Neural cell (in vitro differentiated cells): ENCODE results near the gene COL25A1. TPM values are rescaled to one million over a fixed set of nuclear protein-coding genes. Genes with fewer than 3 reads are reported as not detected.

ENCODE experiments used
- H2AFZ ChIP-seq: fragments of 200-600, 300-800 bp; sonication (generic), shearing (Covaris generic); 2 replicates; pipeline ENCODE4 v1.6.0; 2014; ENCODE audit warnings: low read depth, mild to moderate bottlenecking, antibody characterized with exemption, low read length, moderate library complexity
- H3F3A ChIP-seq: fragments of 200-600 bp; shearing (Covaris generic); 2 replicates; pipeline ENCODE4 v1.6.1; 2016; ENCODE audit warnings: mild to moderate bottlenecking, moderate library complexity, mixed read lengths, antibody characterized with exemption, low read length; ENCODE audit not compliant: insufficient read depth, poor library complexity, severe bottlenecking
- H3K27ac ChIP-seq: fragments of 200-600, 300-800 bp; sonication (generic), shearing (Covaris generic); 2 replicates; pipeline ENCODE4 v1.5.1; 2014; ENCODE audit warnings: mild to moderate bottlenecking, low read length, moderate library complexity
- H3K27me3 ChIP-seq: fragments of 300-800, 200-600 bp; sonication (generic), shearing (Covaris generic); 2 replicates; pipeline ENCODE4 v1.6.0; 2014; ENCODE audit warnings: mild to moderate bottlenecking, low read depth, low read length, moderate library complexity; ENCODE audit not compliant: insufficient read depth
- H3K36me3 ChIP-seq: fragments of 300-800, 200-600 bp; sonication (generic), shearing (Covaris generic); 2 replicates; pipeline ENCODE4 v1.5.1; 2014; ENCODE audit warnings: mild to moderate bottlenecking, antibody characterized with exemption, low read length, moderate library complexity; ENCODE audit not compliant: insufficient read depth
- H3K4me2 ChIP-seq: fragments of 300-800, 200-600 bp; sonication (generic), shearing (Covaris generic); 2 replicates; pipeline ENCODE4 v1.6.0; 2014; ENCODE audit warnings: mild to moderate bottlenecking, low read length
- H3K4me3 ChIP-seq: fragments of 300-800, 200-600 bp; sonication (generic), shearing (Covaris generic); 2 replicates; pipeline ENCODE4 v1.5.1; 2014; ENCODE audit warnings: mild to moderate bottlenecking, low read length, moderate library complexity
- H3K79me2 ChIP-seq: fragments of 200-600 bp; shearing (Covaris generic); replicated peaks from 2 replicates; pipeline ENCODE4 v1.6.0; 2014; ENCODE audit warnings: mild to moderate bottlenecking, low read length, moderate library complexity; ENCODE audit not compliant: insufficient read depth
- H3K9ac ChIP-seq: fragments of 300-800, 200-600 bp; sonication (generic), shearing (Covaris generic); 2 replicates; pipeline ENCODE4 v1.6.1; 2016; ENCODE audit warnings: mild to moderate bottlenecking, low read length, mixed read lengths
- H3K9me2 ChIP-seq: fragments of 200-600 bp; shearing (Covaris generic); 2 replicates; pipeline ENCODE4 v1.6.1; 2016; ENCODE audit warnings: mild to moderate bottlenecking, low read length, mixed read lengths; ENCODE audit not compliant: insufficient read depth
- H3K9me3 ChIP-seq: fragments of 200-600, 300-800 bp; sonication (generic), shearing (Covaris generic); 2 replicates; pipeline ENCODE4 v1.6.1; 2016; ENCODE audit warnings: mild to moderate bottlenecking, mixed run types, low read length, moderate library complexity, mixed read lengths
- H4K20me1 ChIP-seq: fragments of 200-600 bp; shearing (Covaris generic); 2 replicates; pipeline ENCODE4 v1.6.1; 2016; ENCODE audit warnings: mild to moderate bottlenecking, mixed run types; ENCODE audit not compliant: insufficient read depth
- EP300 ChIP-seq: fragments of 450-650 bp; conservative IDR thresholded peaks from 2 replicates; pipeline ENCODE4 v1.6.1; 2014; ENCODE audit warnings: antibody characterized with exemption, mild to moderate bottlenecking, moderate library complexity; ENCODE audit not compliant: poor library complexity, severe bottlenecking
- EZH2 ChIP-seq: fragments of 200-600, 300-800 bp; shearing (Covaris generic), sonication (generic); IDR thresholded peaks from 2 replicates; pipeline ENCODE4 v1.6.1; 2014; ENCODE audit warnings: antibody characterized with exemption, low read length, borderline replicate concordance, mild to moderate bottlenecking; ENCODE audit not compliant: insufficient read depth, poor library complexity, severe bottlenecking
- MXI1 ChIP-seq: fragments of 450-650 bp; conservative IDR thresholded peaks from 2 replicates; pipeline ENCODE4 v1.6.1; 2014; ENCODE audit warnings: antibody characterized with exemption, mild to moderate bottlenecking; ENCODE audit not compliant: poor library complexity, severe bottlenecking
- POLR2AphosphoS5 ChIP-seq: IDR thresholded peaks from 2 replicates; pipeline ENCODE4 v1.6.1; 2012
- RAD21 ChIP-seq: fragments of 450-650 bp; conservative IDR thresholded peaks from 2 replicates; pipeline ENCODE4 v1.6.1; 2014; ENCODE audit warnings: antibody characterized with exemption, mild to moderate bottlenecking, moderate library complexity
- SMC3 ChIP-seq: fragments of 450-650 bp; conservative IDR thresholded peaks from 2 replicates; pipeline ENCODE4 v1.6.1; 2014; ENCODE audit warnings: antibody characterized with exemption, mild to moderate bottlenecking, moderate library complexity; ENCODE audit not compliant: poor library complexity
- TAF1 ChIP-seq: IDR thresholded peaks from 2 replicates; pipeline ENCODE4 v1.6.1; 2012; ENCODE audit warnings: low read depth
- polyA plus RNA-seq: library from polyadenylated mRNA; depleted of rRNA; stranded (reverse); fragments of >200 nt; gene quantifications from 2 replicates; pipeline ENCODE4 v1.2.3, GENCODE V29; 2014
- TF ChIP-seq, protein P1 (sequence below): IDR thresholded peaks from 2 replicates; pipeline ENCODE4 v1.6.1; 2012; ENCODE audit warnings: borderline replicate concordance
- TF ChIP-seq, protein P2 (sequence below): fragments of 450-650 bp; IDR thresholded peaks from 2 replicates; pipeline ENCODE4 v1.5.1; 2014; ENCODE audit warnings: antibody characterized with exemption, mild to moderate bottlenecking, moderate library complexity; ENCODE audit not compliant: poor library complexity, severe bottlenecking

COL25A1 gene
- polyA plus RNA-seq, 1 donor from 2014 or later, result 32.3 TPM

DNA sequence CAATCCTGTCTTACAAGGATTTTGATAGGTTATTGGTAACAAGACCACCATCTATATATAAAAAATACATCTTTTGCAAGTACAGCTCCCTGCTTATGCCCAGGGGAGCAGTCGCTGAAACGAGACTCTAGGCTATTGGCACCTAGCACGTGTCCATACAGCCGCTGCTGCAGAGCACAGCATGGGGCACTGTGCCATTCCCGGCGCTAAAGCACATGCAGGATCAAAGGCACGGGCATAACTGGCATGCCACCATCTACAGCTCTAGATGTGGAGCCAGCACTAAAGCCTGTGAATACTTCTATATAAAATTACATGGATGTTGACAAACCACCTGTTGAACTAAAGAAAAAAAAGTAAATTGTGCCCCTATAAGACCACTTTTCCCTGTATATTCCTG is 144.8 kb downstream of the COL25A1 start:
- no peaks in the 10 kb centered on the region for H3K9me2 ChIP-seq
- H3K4me2 ChIP-seq, result no peak overlapping the region
- H3K27me3 ChIP-seq, result no peaks in the 10 kb centered on the region
- H3K4me3 ChIP-seq, result no peak overlapping the region
- H3K79me2 ChIP-seq, result no peaks in the 10 kb centered on the region
- no peak overlapping the region for H2AFZ ChIP-seq
- H3K9ac ChIP-seq, result no peak overlapping the region
- H3K9me3 ChIP-seq, result no peaks in the 10 kb centered on the region
- H4K20me1 ChIP-seq, result no peaks in the 10 kb centered on the region
- no peak overlapping the region for H3K27ac ChIP-seq
- no peaks in the 10 kb centered on the region for H3F3A ChIP-seq
- H3K36me3 ChIP-seq, result no peaks in the 10 kb centered on the region
- no peak for TF ChIP-seq TAF1
- no peak for TF ChIP-seq EP300
- TF ChIP-seq POLR2AphosphoS5, result no peak
- no peak for TF ChIP-seq SMC3
- TF ChIP-seq, protein P1, sequence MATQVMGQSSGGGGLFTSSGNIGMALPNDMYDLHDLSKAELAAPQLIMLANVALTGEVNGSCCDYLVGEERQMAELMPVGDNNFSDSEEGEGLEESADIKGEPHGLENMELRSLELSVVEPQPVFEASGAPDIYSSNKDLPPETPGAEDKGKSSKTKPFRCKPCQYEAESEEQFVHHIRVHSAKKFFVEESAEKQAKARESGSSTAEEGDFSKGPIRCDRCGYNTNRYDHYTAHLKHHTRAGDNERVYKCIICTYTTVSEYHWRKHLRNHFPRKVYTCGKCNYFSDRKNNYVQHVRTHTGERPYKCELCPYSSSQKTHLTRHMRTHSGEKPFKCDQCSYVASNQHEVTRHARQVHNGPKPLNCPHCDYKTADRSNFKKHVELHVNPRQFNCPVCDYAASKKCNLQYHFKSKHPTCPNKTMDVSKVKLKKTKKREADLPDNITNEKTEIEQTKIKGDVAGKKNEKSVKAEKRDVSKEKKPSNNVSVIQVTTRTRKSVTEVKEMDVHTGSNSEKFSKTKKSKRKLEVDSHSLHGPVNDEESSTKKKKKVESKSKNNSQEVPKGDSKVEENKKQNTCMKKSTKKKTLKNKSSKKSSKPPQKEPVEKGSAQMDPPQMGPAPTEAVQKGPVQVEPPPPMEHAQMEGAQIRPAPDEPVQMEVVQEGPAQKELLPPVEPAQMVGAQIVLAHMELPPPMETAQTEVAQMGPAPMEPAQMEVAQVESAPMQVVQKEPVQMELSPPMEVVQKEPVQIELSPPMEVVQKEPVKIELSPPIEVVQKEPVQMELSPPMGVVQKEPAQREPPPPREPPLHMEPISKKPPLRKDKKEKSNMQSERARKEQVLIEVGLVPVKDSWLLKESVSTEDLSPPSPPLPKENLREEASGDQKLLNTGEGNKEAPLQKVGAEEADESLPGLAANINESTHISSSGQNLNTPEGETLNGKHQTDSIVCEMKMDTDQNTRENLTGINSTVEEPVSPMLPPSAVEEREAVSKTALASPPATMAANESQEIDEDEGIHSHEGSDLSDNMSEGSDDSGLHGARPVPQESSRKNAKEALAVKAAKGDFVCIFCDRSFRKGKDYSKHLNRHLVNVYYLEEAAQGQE, result no peak
- no peak for TF ChIP-seq MXI1
- TF ChIP-seq, protein P2, sequence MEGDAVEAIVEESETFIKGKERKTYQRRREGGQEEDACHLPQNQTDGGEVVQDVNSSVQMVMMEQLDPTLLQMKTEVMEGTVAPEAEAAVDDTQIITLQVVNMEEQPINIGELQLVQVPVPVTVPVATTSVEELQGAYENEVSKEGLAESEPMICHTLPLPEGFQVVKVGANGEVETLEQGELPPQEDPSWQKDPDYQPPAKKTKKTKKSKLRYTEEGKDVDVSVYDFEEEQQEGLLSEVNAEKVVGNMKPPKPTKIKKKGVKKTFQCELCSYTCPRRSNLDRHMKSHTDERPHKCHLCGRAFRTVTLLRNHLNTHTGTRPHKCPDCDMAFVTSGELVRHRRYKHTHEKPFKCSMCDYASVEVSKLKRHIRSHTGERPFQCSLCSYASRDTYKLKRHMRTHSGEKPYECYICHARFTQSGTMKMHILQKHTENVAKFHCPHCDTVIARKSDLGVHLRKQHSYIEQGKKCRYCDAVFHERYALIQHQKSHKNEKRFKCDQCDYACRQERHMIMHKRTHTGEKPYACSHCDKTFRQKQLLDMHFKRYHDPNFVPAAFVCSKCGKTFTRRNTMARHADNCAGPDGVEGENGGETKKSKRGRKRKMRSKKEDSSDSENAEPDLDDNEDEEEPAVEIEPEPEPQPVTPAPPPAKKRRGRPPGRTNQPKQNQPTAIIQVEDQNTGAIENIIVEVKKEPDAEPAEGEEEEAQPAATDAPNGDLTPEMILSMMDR, result no peak
- no peak for TF ChIP-seq EZH2

DNA sequence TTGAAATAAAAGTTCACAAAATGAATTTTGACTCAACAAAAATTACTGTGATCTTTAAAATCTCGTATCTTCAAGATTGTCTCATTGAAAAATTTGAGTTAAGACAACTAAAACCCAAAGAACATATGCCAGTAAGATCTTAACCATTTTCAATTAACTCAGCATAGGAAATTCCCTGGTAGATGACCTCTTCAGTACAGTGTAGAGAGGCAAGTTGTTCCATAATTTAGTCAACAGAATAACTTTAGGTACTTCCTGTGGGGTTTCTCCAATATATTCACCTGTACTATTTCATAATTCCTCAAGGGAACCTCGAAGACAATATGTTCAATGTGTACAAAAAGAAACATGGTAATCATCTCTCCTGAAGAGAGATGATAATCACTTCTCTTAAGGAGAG is 145.3 kb downstream of the COL25A1 start:
- Histone ChIP-seq H3K27ac (no peak overlapping the region), H2AFZ (no peak overlapping the region), H3K27me3 (no peaks in the 10 kb centered on the region), H3K9me2 (no peaks in the 10 kb centered on the region), H3K9ac (no peak overlapping the region), H3K4me2 (no peak overlapping the region), H3K79me2 (no peaks in the 10 kb centered on the region), H3K4me3 (no peak overlapping the region), H3F3A (no peaks in the 10 kb centered on the region), H3K9me3 (no peaks in the 10 kb centered on the region), H3K36me3 (no peaks in the 10 kb centered on the region), H4K20me1 (no peaks in the 10 kb centered on the region)
- TF ChIP-seq SMC3 (no peak), EP300 (no peak), EZH2 (no peak), TAF1 (no peak), MXI1 (no peak), RAD21 (no peak), POLR2AphosphoS5 (no peak)
- TF ChIP-seq, protein P2, result no peak
- TF ChIP-seq, protein P1, result no peak
